Activated naive CD4-positive, alpha-beta T cell treated with anti-CD3 and anti-CD28 coated beads, Interleukin-2, amount 10 ng/mL, durations not matched to agents 7 days and 5 days (primary cell): ENCODE measurements around the gene WDR70.

Experiments used
- CTCF ChIA-PET: fragments of 350-600 bp; sonication (Branson Sonifier 250); formaldehyde crosslinking; loops from one replicate; lab custom pipeline; 2021; ENCODE audit warnings: antibody characterized with exemption; lab: Charles Lee
- DNase-seq: peaks from one replicate; pipeline ENCODE4 v3.0.0-alpha.2; 2020
- H3K27ac Mint-ChIP-seq: one replicate; pipeline ENCODE4 v1.8.0; 2021; ENCODE audit warnings: mild to moderate bottlenecking, moderate library complexity, mixed read lengths
- H3K27me3 Mint-ChIP-seq: one replicate; pipeline ENCODE4 v1.8.0; 2021; ENCODE audit warnings: mild to moderate bottlenecking, mixed read lengths
- H3K36me3 Mint-ChIP-seq: one replicate; pipeline ENCODE4 v1.8.0; 2021; ENCODE audit warnings: mixed read lengths
- H3K4me1 Mint-ChIP-seq: one replicate; pipeline ENCODE4 v1.8.0; 2021; ENCODE audit warnings: mixed read lengths
- H3K4me3 Mint-ChIP-seq: one replicate; pipeline ENCODE4 v1.8.0; 2021; ENCODE audit warnings: mild to moderate bottlenecking, moderate library complexity, mixed read lengths
- H3K9me3 Mint-ChIP-seq: one replicate; pipeline ENCODE4 v1.8.0; 2021; ENCODE audit warnings: mixed read lengths

The WDR70 gene

DNA sequence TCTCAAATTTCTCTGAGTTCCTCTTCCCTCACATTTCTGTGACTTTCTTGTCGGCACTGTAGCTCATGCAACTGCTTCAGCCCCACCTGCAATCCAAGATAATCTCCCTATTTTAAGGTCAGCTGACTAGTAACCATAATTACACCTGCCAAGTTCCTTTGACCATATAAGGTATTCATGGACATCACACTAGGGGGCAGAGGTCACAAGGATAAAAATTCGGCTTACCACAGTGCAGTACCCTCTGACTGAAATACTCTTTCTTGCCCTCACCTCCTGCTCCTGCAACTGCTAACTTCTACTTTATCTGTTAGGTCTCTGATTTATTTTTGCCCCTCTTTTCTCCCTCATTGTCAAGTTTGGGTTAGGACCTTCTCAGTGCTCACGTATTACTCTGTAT lies 316.5 kb downstream of the WDR70 start:
- no peak overlapping the region for H3K4me3 Mint-ChIP-seq
- no peaks in the 10 kb centered on the region for H3K36me3 Mint-ChIP-seq
- H3K9me3 Mint-ChIP-seq = peaks cover 26% of the 10 kb centered on the region
- DNase-seq = no peak
- no peak overlapping the region for H3K27ac Mint-ChIP-seq
- CTCF ChIA-PET = no interaction called here
- H3K4me1 Mint-ChIP-seq = no peaks in the 10 kb centered on the region
- H3K27me3 Mint-ChIP-seq = no peaks in the 10 kb centered on the region

DNA sequence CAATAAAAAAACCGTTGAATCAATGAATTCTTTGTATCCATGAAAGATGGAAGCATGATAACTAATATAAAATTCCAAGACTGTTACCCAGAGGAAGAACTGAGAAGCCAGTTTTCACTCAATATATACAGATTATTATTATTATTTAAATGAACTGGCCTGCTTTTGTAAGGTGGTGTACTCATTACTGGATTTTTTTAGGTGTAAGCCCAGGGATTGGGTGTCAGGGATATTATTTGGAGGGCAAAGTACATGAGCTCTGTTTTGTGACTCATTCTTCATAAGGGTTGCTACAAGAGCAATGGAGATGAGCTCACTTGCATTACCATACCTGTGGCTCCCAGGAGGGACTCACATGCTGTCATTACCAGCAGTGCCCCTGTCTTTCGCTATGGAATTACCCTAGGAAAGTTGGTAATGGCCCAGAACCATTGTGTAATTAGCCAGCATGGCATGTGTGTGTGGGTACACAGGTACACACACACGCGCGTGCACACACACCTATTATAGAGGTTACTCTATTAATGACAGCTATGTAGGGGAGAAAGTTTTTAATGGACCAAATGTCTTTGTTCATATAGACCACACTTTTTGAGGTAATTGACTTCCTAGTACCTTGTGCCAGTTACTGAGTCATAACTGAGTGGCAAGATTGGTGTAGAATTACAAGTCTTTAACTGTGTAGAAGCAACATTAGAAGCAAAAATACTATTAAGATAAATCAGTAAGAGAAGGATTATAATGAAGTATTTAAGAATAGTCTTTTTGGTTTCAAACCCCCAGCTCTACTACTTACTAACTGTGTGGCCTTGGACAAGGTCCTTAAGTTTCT lies 317.3 kb downstream of the WDR70 start:
- no peak overlapping the region for H3K4me3 Mint-ChIP-seq
- no peaks in the 10 kb centered on the region for H3K36me3 Mint-ChIP-seq
- no peak overlapping the region for H3K27ac Mint-ChIP-seq

GRCh38 chr5:37701868-37702267 lies 322.8 kb downstream of the WDR70 start:
- Mint-ChIP-seq H3K4me3 (no peak overlapping the region), H3K9me3 (no peaks in the 10 kb centered on the region), H3K27ac (no peak overlapping the region), H3K4me1 (no peaks in the 10 kb centered on the region), H3K36me3 (no peaks in the 10 kb centered on the region), H3K27me3 (no peaks in the 10 kb centered on the region)
- DNase-seq = no peak
- CTCF ChIA-PET = no interaction called here

More for the DNA sequence above, 317.3 kb downstream of the WDR70 start:
- Mint-ChIP-seq H3K27me3 (no peaks in the 10 kb centered on the region), H3K4me1 (no peaks in the 10 kb centered on the region), H3K9me3 (peaks cover 22% of the 10 kb centered on the region)
- DNase-seq = no peak
- CTCF ChIA-PET = no interaction called here

GRCh38 chr5:37703841-37704241 lies 324.7 kb downstream of the WDR70 start:
- CTCF ChIA-PET = no interaction called here
- Mint-ChIP-seq H3K4me3 (no peak overlapping the region), H3K27me3 (no peaks in the 10 kb centered on the region), H3K36me3 (no peaks in the 10 kb centered on the region), H3K4me1 (no peaks in the 10 kb centered on the region), H3K9me3 (no peaks in the 10 kb centered on the region), H3K27ac (no peak overlapping the region)
- no peak for DNase-seq

DNA sequence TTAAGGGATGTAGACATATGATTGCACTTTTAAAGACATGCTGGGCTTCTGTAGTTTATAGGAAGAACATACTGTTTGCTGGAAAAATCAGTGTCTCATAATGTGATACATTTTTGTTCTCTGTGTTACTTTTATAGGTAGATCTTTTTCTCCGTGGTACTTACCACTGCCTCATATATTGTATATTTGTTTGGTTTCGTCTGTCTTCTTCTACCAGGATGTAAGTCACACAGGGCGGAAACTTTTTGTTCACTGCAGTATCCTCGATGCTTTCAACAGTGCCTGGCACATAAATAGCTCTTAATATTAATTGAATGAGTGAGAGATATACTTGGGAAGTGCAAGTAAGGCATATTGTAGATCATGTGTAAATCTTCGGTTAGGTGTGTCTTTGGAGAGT lies 325.3 kb downstream of the WDR70 start:
- no peak for DNase-seq
- CTCF ChIA-PET = no interaction called here
- Mint-ChIP-seq H3K36me3 (no peaks in the 10 kb centered on the region), H3K27me3 (no peaks in the 10 kb centered on the region), H3K9me3 (no peaks in the 10 kb centered on the region), H3K4me3 (no peak overlapping the region), H3K4me1 (no peaks in the 10 kb centered on the region), H3K27ac (no peak overlapping the region)

GRCh38 chr5:37709020-37709419 lies 329.9 kb downstream of the WDR70 start:
- no peaks in the 10 kb centered on the region for H3K9me3 Mint-ChIP-seq
- CTCF ChIA-PET = interaction anchor here (0.8 kb wide), 1 partner anchor 15 kb away, joined by 3 read pairs; no protein-coding TSS in a partner anchor
- DNase-seq = no peak
- no peaks in the 10 kb centered on the region for H3K36me3 Mint-ChIP-seq
- H3K4me3 Mint-ChIP-seq = no peak overlapping the region
- no peaks in the 10 kb centered on the region for H3K4me1 Mint-ChIP-seq
- no peak overlapping the region for H3K27ac Mint-ChIP-seq
- no peaks in the 10 kb centered on the region for H3K27me3 Mint-ChIP-seq

DNA sequence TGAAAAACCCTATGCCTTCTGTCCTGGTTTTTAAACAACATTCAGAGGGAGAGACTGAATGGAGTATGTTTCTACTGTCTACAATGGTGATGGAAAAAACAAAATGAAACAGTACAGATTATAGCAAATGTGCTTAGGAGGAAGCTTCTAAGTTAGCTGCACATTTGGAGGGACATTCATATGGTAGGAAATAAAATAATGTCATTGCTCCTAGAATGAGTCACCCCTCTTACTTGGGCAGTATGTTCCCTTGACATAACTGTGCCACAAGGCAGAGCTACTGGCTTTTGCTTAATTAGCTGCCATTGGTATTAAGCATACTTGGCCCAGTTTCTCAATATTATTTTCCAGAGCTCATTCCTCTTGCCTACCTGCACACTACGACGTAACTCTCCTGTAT lies 331.8 kb downstream of the WDR70 start:
- no peak for DNase-seq
- Mint-ChIP-seq H3K4me1 (no peaks in the 10 kb centered on the region), H3K27ac (no peak overlapping the region), H3K36me3 (no peaks in the 10 kb centered on the region), H3K27me3 (no peaks in the 10 kb centered on the region), H3K4me3 (no peak overlapping the region), H3K9me3 (no peaks in the 10 kb centered on the region)
- CTCF ChIA-PET = no interaction called here

GRCh38 chr5:37712750-37713149 lies 333.6 kb downstream of the WDR70 start:
- Mint-ChIP-seq H3K27ac (no peak overlapping the region), H3K9me3 (no peaks in the 10 kb centered on the region), H3K36me3 (peaks cover 3% of the 10 kb centered on the region), H3K4me3 (no peak overlapping the region), H3K27me3 (no peaks in the 10 kb centered on the region), H3K4me1 (no peaks in the 10 kb centered on the region)
- CTCF ChIA-PET = no interaction called here
- DNase-seq = no peak

DNA sequence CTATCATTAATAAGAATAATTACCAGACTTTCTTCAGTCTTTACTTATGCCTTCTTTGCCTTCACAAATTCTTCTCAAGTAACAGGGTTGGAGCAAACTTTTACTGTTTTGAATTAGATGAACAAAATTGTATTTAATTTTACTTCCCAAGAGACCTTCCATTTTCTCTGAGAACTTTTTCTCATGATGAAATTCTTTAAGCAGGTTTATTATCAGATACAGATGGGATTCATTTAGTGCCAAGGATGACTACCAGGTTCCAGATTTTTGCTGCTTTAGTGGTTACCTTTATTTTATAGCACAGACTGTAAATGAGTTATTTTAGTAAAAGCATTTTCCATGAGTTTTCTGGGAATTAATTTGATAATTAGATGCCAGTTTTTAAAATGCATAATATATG lies 335.6 kb downstream of the WDR70 start:
- Mint-ChIP-seq H3K36me3 (peaks cover 4% of the 10 kb centered on the region), H3K4me3 (no peak overlapping the region), H3K27me3 (no peaks in the 10 kb centered on the region), H3K4me1 (no peaks in the 10 kb centered on the region), H3K27ac (no peak overlapping the region), H3K9me3 (no peaks in the 10 kb centered on the region)
- DNase-seq = no peak
- CTCF ChIA-PET = no interaction called here

GRCh38 chr5:37715361-37715760 lies 336.2 kb downstream of the WDR70 start:
- no peaks in the 10 kb centered on the region for H3K27me3 Mint-ChIP-seq
- H3K36me3 Mint-ChIP-seq = peaks cover 5% of the 10 kb centered on the region
- H3K4me3 Mint-ChIP-seq = no peak overlapping the region
- CTCF ChIA-PET = no interaction called here
- DNase-seq = no peak
- no peak overlapping the region for H3K27ac Mint-ChIP-seq
- peaks cover under 1% of the 10 kb centered on the region for H3K4me1 Mint-ChIP-seq
- no peaks in the 10 kb centered on the region for H3K9me3 Mint-ChIP-seq

- DNase-seq = no peak
- no peak overlapping the region for H3K4me3 Mint-ChIP-seq
- peaks cover 8% of the 10 kb centered on the region for H3K36me3 Mint-ChIP-seq
- H3K27ac Mint-ChIP-seq = no peak overlapping the region
- CTCF ChIA-PET = no interaction called here
- peaks cover 4% of the 10 kb centered on the region for H3K4me1 Mint-ChIP-seq
- H3K27me3 Mint-ChIP-seq = no peaks in the 10 kb centered on the region
- H3K9me3 Mint-ChIP-seq = no peaks in the 10 kb centered on the region
Measured at GRCh38 chr5:37715992-37716391, 336.9 kb downstream of the WDR70 start.

DNA sequence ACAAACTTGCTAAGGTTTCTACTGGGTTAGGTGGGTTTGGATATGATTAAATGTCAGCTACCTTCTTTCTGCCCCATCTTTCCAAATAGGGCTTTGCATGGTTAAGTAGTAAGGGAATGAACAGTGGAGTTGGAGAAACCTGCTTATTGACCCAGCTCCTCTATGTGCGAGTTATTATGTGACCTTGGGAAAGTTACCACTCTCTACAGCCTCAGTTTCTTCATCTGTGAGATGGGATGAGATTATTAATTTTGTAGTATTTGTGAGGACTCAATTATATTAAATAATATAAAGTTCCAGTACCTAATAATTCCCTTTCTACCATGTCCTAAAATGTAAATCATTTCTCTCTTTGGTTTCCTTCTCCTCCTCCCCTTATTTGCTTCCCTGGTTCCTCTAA lies 337.3 kb downstream of the WDR70 start:
- H3K27ac Mint-ChIP-seq = no peak overlapping the region
- CTCF ChIA-PET = no interaction called here
- H3K4me3 Mint-ChIP-seq = no peak overlapping the region
- H3K27me3 Mint-ChIP-seq = no peaks in the 10 kb centered on the region
- H3K9me3 Mint-ChIP-seq = no peaks in the 10 kb centered on the region
- H3K36me3 Mint-ChIP-seq = peaks cover 10% of the 10 kb centered on the region
- DNase-seq = no peak
- peaks cover 6% of the 10 kb centered on the region for H3K4me1 Mint-ChIP-seq

GRCh38 chr5:37717276-37717612 lies 338.1 kb downstream of the WDR70 start:
- CTCF ChIA-PET = no interaction called here
- H3K27ac Mint-ChIP-seq = no peak overlapping the region

GRCh38 chr5:37717613-37718431 lies 338.7 kb downstream of the WDR70 start:
- CTCF ChIA-PET = no interaction called here

More at GRCh38 chr5:37717276-37717612, 338.1 kb downstream of the WDR70 start:
- H3K9me3 Mint-ChIP-seq = no peaks in the 10 kb centered on the region
- H3K4me1 Mint-ChIP-seq = peaks cover 13% of the 10 kb centered on the region
- DNase-seq = no peak
- H3K36me3 Mint-ChIP-seq = peaks cover 12% of the 10 kb centered on the region
- H3K27me3 Mint-ChIP-seq = no peaks in the 10 kb centered on the region
- no peak overlapping the region for H3K4me3 Mint-ChIP-seq

GRCh38 chr5:37720550-37720952 lies 341.4 kb downstream of the WDR70 start:
- DNase-seq = no peak
- peaks cover 17% of the 10 kb centered on the region for H3K36me3 Mint-ChIP-seq
- H3K4me1 Mint-ChIP-seq = peaks cover 24% of the 10 kb centered on the region
- H3K27ac Mint-ChIP-seq = no peak overlapping the region
- CTCF ChIA-PET = interaction anchor here (1.1 kb wide), 1 partner anchor 54 kb away, joined by 5 read pairs; no protein-coding TSS in a partner anchor
- no peak overlapping the region for H3K4me3 Mint-ChIP-seq
- H3K9me3 Mint-ChIP-seq = no peaks in the 10 kb centered on the region
- H3K27me3 Mint-ChIP-seq = no peaks in the 10 kb centered on the region

More at GRCh38 chr5:37717613-37718431, 338.7 kb downstream of the WDR70 start:
- no peak for DNase-seq
- H3K27ac Mint-ChIP-seq = no peak overlapping the region
- H3K4me1 Mint-ChIP-seq = peaks cover 19% of the 10 kb centered on the region
- H3K36me3 Mint-ChIP-seq = peaks cover 16% of the 10 kb centered on the region
- no peak overlapping the region for H3K4me3 Mint-ChIP-seq
- no peaks in the 10 kb centered on the region for H3K27me3 Mint-ChIP-seq
- no peaks in the 10 kb centered on the region for H3K9me3 Mint-ChIP-seq
